Kidney epithelial cell (primary cell): ENCODE results near the gene SEC62. TPM values are rescaled to one million over a fixed set of nuclear protein-coding genes. Genes with fewer than 3 reads are reported as not detected.

ENCODE experiments used
- DNase-seq: peaks from one replicate; pipeline ENCODE4 v3.0.0-alpha.2; 2010; ENCODE audit warnings: low read depth
- H3K27me3 ChIP-seq: 2 replicates; pipeline ENCODE4 v1.6.0; 2011; ENCODE audit warnings: low read length; ENCODE audit not compliant: control insufficient read depth, insufficient read depth
- H3K36me3 ChIP-seq: 2 replicates; pipeline ENCODE4 v1.5.1; 2011; ENCODE audit warnings: low read length; ENCODE audit not compliant: control insufficient read depth, insufficient read depth
- H3K4me3 ChIP-seq: 2 replicates; pipeline ENCODE4 v1.5.1; 2011; ENCODE audit warnings: low read depth, mild to moderate bottlenecking, control low read depth, low read length
- CTCF ChIP-seq: IDR thresholded peaks from 2 replicates; pipeline ENCODE4 v1.5.1; 2011; ENCODE audit warnings: mild to moderate bottlenecking, moderate library complexity, low read length, control low read depth, inconsistent platforms; ENCODE audit not compliant: insufficient read depth, poor library complexity, severe bottlenecking
- total RNA-seq: library from RNA; depleted of rRNA; stranded (reverse); fragments of >200 nt; gene quantifications from 2 replicates; pipeline ENCODE4 v1.2.3, GENCODE V29; 2015

SEC62 gene
- total RNA-seq, 1 donor from 2014 or later = 31.1 TPM

DNA sequence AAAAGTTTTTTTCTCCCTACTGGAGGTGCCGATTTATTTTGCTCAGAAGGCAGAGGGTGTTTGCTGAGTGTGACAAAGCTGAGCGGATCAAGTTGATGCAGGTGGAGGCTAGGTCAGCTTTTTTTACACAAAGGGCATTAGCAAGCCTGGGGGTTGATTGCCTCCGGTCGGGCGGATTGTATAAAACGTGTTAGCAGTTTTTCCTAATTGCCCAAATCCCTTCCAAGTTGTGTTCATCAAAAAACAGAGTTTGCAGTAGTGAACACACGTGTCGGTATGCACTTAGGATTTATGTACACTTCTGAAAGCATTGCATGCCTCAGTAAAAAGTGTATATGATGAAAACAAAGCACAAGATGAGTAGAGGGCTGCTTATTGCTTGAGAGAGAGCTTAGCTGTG, 73.8 kb downstream of the SEC62 start:
- no peak for DNase-seq
- Histone ChIP-seq H3K4me3 (no peak overlapping the region), H3K27me3 (peaks cover 6% of the 10 kb centered on the region), H3K36me3 (no peaks in the 10 kb centered on the region)
- no peak for TF ChIP-seq CTCF

GRCh38 chr3:170043506-170043905, 76.9 kb downstream of the SEC62 start:
- TF ChIP-seq CTCF = no peak
- H3K4me3 ChIP-seq = no peak overlapping the region
- H3K36me3 ChIP-seq = no peaks in the 10 kb centered on the region
- no peak for DNase-seq
- peaks cover 4% of the 10 kb centered on the region for H3K27me3 ChIP-seq

DNA sequence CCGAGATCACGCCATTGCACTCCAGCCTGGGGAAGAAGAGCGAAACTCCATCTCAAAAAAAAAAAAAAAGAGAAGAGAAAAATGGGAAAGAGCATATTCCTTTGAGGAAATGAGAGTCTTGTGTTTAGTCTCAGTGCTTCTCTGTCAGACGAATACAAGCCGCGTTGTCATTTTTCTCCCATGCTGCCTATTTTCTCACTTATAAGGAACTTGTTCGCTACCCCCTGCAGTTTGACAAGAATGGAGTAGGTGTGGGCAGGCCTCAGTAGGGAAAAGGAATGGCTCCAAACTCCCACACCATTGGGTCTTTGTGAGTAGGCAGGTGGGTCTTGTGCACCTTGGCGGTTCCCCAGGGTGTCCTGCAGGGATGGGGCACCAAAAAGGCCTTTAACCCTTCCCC, 77.7 kb downstream of the SEC62 start:
- H3K4me3 ChIP-seq = no peak overlapping the region
- no peak for TF ChIP-seq CTCF
- no peaks in the 10 kb centered on the region for H3K27me3 ChIP-seq
- H3K36me3 ChIP-seq = no peaks in the 10 kb centered on the region
- no peak for DNase-seq

GRCh38 chr3:170044795-170045244, 78.2 kb downstream of the SEC62 start:
- no peaks in the 10 kb centered on the region for H3K27me3 ChIP-seq
- no peak overlapping the region for H3K4me3 ChIP-seq
- H3K36me3 ChIP-seq = no peaks in the 10 kb centered on the region
- no peak for DNase-seq
- no peak for TF ChIP-seq CTCF

DNA sequence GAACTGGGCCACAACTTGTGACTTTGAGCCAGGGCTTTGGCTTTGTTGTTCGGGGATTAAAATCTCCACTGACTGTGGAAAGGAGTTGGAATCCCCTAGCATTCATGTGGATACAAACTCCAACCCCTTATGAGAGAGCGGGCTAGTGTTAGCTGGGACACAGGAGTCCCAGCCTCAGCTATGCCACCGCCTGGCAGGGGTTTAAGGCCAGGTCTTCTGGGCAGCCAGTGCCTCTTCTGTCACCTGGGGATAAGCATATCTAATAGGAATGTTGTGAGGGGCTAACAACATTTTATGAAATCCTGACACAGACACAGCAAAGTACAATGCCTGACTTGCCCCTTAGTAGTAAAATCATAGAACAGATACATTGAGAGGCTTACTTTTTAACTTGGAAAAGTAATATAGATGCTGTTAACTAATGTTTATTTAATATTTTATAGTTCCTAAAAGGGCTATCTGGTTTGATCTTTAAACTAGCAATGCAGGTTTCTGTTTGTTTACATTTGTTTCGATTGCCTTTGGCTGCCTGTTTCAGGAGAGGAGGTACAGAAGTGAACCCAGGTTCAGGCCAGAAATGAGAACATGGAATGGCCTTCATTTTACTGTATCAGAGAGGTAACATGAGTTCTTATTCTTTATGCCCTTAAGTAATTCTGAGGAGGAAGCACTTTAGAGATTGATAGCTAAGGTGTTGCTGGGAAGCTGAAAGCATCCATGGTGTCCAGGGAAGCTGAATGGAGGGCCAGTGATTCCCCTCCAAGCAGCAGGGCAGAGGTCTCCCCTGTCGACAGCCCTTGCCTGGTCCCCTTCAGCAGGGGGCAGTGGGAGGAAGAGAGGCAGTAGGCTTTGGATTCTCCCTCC, 79.9 kb downstream of the SEC62 start:
- Histone ChIP-seq H3K36me3 (no peaks in the 10 kb centered on the region), H3K4me3 (no peak overlapping the region), H3K27me3 (no peaks in the 10 kb centered on the region)
- DNase-seq = no peak
- no peak for TF ChIP-seq CTCF

- TF ChIP-seq CTCF = no peak
Measured at GRCh38 chr3:170047133-170047404, 80.5 kb downstream of the SEC62 start.

More at GRCh38 chr3:170047133-170047404, 80.5 kb downstream of the SEC62 start:
- no peak overlapping the region for H3K4me3 ChIP-seq
- no peaks in the 10 kb centered on the region for H3K27me3 ChIP-seq
- no peak for DNase-seq
- H3K36me3 ChIP-seq = no peaks in the 10 kb centered on the region
